Skeletal muscle satellite cell (primary cell): Measurements from ENCODE around the gene ART3.

Experiments used
- H3K27me3 ChIP-seq: 2 replicates; pipeline ENCODE4 v1.7.0; 2013; ENCODE audit warnings: low read length; ENCODE audit not compliant: control insufficient read depth, insufficient read depth
- H3K36me3 ChIP-seq: 2 replicates; pipeline ENCODE4 v1.7.0; 2013; ENCODE audit warnings: mild to moderate bottlenecking, control low read depth, low read length; ENCODE audit not compliant: insufficient read depth
- H3K4me1 ChIP-seq: 2 replicates; pipeline ENCODE4 v1.7.0; 2013; ENCODE audit warnings: low read length; ENCODE audit not compliant: control insufficient read depth, insufficient read depth
- H3K4me2 ChIP-seq: 2 replicates; pipeline ENCODE4 v1.7.0; 2013; ENCODE audit warnings: mild to moderate bottlenecking, low read length
- H3K4me3 ChIP-seq: 2 replicates; pipeline ENCODE4 v1.7.0; 2013; ENCODE audit warnings: low read length
- H3K9ac ChIP-seq: 2 replicates; pipeline ENCODE4 v1.7.0; 2013; ENCODE audit warnings: mild to moderate bottlenecking, low read depth, low read length, moderate library complexity
- H3K9me3 ChIP-seq: replicated peaks from 2 replicates; pipeline ENCODE4 v1.7.0; 2013; ENCODE audit warnings: mild to moderate bottlenecking, control low read depth, low read length

The ART3 gene

DNA sequence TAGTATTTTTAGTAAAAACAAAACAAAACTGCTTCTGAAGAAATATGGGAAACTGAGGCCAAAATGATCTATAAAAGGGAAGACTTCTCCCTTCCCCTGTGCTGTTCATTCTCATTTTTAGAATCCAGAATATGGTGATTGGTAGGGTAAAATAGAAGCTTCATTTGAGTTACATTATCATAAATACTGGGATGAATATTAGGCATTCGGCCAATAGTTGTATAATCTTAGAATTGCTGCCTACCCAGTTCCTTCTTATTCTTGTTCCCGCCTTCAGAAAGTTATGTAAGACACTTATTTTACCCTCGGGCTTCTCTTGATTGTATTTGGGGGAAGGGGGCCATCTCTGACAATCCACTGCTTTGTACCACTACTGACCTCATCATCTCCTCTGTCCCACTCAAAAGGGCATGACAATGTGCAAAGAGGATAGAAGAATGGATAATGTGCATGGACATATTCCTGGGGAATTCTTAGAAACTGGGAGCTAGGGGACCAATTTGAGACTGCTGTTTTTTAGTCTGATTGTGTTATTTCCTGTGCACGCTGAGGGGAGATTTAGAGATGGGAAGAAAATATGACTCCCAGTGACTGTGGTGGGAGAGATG is 588 bp downstream of the ART3 start:
- no peaks in the 10 kb centered on the region for H3K9me3 ChIP-seq
- no peak overlapping the region for H3K9ac ChIP-seq
- H3K4me3 ChIP-seq: no peak overlapping the region
- peaks cover 12% of the 10 kb centered on the region for H3K4me1 ChIP-seq
- no peaks in the 10 kb centered on the region for H3K27me3 ChIP-seq
- H3K4me2 ChIP-seq: no peak overlapping the region
- no peaks in the 10 kb centered on the region for H3K36me3 ChIP-seq

DNA sequence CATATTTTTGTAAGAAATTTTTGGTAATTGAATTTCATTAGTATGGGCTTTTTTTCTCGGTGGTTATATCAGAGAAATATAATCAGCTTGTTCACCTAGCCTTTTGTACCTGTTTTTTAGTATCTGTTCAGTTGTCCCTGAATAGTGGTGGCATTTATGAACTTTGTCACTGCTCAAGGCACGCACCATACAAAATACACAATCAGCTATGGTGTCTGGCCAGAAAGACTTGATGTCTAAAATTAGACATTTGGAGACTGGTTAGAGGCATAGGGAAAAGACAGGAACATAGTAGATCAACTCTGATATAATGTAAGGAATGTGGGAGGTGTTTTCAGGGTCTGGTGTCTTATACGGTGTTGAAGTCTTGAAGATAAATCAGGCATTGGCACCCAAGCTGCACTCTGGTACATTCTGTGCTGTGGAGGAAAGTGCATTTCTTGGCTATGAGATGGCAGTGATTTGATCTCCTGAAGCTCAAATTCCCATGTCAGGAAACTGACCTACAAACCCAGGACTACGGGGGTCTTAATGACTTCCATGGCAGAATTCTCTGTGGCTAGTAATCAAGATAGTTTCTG is 3.6 kb downstream of the ART3 start:
- Histone ChIP-seq H3K27me3 (peaks cover 14% of the 10 kb centered on the region), H3K4me3 (peak overlapping the region; percentile 33), H3K4me1 (peaks cover 12% of the 10 kb centered on the region), H3K9ac (no peak overlapping the region), H3K36me3 (no peaks in the 10 kb centered on the region), H3K4me2 (peak overlapping the region; percentile 64), H3K9me3 (no peaks in the 10 kb centered on the region)

DNA sequence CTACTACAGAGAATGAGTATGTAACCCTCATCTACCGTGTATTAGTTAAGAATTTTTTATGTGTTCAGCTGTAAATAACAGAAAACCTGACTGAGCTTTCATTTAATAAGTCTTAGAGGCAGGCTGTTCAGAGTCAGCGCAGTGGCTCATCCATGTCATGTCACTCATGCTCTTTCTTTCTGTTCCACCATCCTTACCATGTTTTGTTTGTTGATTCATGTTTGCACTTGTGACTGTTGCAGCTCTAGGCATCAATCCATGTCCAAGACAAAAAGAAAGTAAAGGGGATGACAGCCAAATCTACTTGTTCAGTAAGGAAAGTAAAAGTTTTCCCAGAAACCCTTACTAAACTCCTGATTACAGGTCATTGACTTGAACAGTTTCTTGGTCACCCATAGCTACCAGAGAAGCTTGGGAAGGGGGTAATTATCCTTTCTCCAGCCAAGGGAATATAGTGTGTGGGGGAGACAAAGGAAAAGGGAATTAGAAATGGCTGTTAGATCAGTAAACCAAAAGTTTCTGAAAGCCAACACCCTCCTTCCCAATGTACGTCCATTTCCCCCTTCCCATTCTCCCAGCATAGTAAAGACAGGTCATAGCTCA is 9.0 kb downstream of the ART3 start:
- Histone ChIP-seq H3K9ac (no peak overlapping the region), H3K9me3 (no peaks in the 10 kb centered on the region), H3K4me2 (no peak overlapping the region), H3K4me3 (no peak overlapping the region), H3K4me1 (peaks cover 6% of the 10 kb centered on the region), H3K27me3 (peaks cover 29% of the 10 kb centered on the region), H3K36me3 (no peaks in the 10 kb centered on the region)

- no peak overlapping the region for H3K4me2 ChIP-seq
- H3K27me3 ChIP-seq: peaks cover 29% of the 10 kb centered on the region
- H3K4me1 ChIP-seq: peaks cover 5% of the 10 kb centered on the region
- no peaks in the 10 kb centered on the region for H3K9me3 ChIP-seq
- no peak overlapping the region for H3K9ac ChIP-seq
- no peaks in the 10 kb centered on the region for H3K36me3 ChIP-seq
- no peak overlapping the region for H3K4me3 ChIP-seq
These were observed 10.0 kb downstream of the ART3 start for GRCh38 chr4:76084542-76084941.

DNA sequence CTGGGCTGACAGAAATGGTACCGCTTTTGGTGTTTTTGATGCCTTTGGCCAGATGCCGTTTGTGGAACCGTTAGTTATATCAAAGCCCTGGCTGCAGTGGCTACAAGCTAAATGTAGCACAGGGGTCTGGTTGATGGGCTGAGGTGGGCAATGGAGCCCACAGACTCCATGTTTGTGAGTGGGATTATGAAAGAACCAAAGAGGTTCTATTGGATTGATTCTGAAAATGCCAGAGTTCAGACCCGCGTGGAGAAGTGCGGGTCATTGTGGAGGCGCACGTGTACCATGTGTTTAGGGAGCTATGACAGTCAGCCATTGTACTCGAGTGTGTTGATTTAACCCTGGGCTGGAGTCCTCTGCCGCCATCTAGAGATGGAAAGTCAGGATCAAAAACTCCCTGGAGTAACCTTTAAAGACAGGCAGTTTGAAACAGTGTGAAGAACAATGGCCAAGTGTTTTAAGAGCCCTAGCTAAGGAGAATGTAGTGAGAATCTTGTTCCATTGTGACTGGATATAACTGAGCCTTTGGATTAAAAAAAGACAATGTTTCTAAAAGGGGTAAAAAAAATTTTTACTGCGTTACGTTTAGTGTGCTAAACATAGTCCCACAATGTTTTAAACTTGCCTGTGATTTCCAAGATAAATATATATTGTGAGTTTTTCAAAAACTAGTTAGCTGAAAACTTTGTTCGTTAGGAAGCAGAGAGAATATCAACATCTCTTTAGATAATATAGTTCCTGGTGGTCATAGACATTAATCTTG is 12.7 kb downstream of the ART3 start:
- H3K4me3 ChIP-seq: peak overlapping the region; percentile 40
- peaks cover 20% of the 10 kb centered on the region for H3K27me3 ChIP-seq
- H3K4me1 ChIP-seq: peaks cover 5% of the 10 kb centered on the region
- no peak overlapping the region for H3K9ac ChIP-seq
- H3K4me2 ChIP-seq: peak overlapping the region; percentile 75
- H3K9me3 ChIP-seq: no peaks in the 10 kb centered on the region
- no peaks in the 10 kb centered on the region for H3K36me3 ChIP-seq

- H3K9me3 ChIP-seq: no peaks in the 10 kb centered on the region
- no peak overlapping the region for H3K4me3 ChIP-seq
- H3K4me2 ChIP-seq: no peak overlapping the region
- H3K36me3 ChIP-seq: no peaks in the 10 kb centered on the region
- H3K27me3 ChIP-seq: peaks cover 14% of the 10 kb centered on the region
- H3K4me1 ChIP-seq: peaks cover 5% of the 10 kb centered on the region
- H3K9ac ChIP-seq: no peak overlapping the region
These were observed 14.2 kb downstream of the ART3 start for GRCh38 chr4:76088719-76089118.

DNA sequence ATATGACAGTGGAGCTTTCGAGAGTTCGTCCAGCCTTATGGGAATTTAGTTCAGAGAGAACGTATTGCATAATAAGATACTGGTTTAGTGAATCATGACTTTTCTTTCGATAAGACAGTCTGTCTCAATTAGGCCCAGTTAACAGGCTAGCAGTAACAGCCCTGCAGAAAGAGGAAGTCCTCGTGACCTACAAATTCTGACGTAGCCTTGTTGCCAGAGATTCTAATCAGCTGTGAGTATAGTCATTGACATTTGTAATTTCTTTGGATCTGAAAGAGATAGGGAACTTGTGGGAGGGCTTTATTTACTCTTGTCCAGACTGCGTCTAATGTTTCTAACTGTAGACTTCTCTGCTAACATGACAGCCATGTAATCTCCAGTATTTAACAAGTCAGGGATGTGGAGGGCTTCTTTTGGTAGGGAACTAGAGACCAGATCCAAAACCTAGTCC is 15.8 kb downstream of the ART3 start:
- Histone ChIP-seq H3K4me2 (no peak overlapping the region), H3K4me1 (peaks cover 5% of the 10 kb centered on the region), H3K9ac (no peak overlapping the region), H3K4me3 (no peak overlapping the region), H3K9me3 (no peaks in the 10 kb centered on the region), H3K36me3 (no peaks in the 10 kb centered on the region), H3K27me3 (peaks cover 6% of the 10 kb centered on the region)

DNA sequence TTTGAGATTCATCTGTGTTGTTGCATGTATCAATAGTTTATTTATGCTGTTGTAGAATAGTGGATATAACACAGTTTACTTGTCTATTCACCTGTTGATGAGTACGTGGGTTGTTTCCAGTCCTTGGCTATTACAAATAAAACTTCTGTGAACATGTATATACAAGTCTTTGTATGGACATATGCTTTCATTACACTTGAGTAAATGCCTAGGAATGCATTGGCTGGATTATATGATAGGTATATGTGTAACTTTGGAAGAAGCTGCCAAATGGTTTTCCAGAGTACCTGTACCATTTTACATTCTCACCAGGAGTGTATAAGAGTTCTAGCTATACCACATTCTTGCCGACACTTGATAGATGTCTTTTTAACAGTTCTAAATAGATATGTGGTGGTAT is 16.5 kb downstream of the ART3 start:
- Histone ChIP-seq H3K9ac (no peak overlapping the region), H3K4me3 (no peak overlapping the region), H3K36me3 (no peaks in the 10 kb centered on the region), H3K9me3 (no peaks in the 10 kb centered on the region), H3K4me2 (no peak overlapping the region), H3K27me3 (peaks cover 5% of the 10 kb centered on the region), H3K4me1 (peaks cover 5% of the 10 kb centered on the region)

- Histone ChIP-seq H3K4me2 (no peak overlapping the region), H3K36me3 (no peaks in the 10 kb centered on the region), H3K4me3 (no peak overlapping the region), H3K27me3 (peaks cover 12% of the 10 kb centered on the region), H3K9ac (no peak overlapping the region), H3K4me1 (no peaks in the 10 kb centered on the region), H3K9me3 (no peaks in the 10 kb centered on the region)
These were observed 21.1 kb downstream of the ART3 start for GRCh38 chr4:76095568-76095967.

DNA sequence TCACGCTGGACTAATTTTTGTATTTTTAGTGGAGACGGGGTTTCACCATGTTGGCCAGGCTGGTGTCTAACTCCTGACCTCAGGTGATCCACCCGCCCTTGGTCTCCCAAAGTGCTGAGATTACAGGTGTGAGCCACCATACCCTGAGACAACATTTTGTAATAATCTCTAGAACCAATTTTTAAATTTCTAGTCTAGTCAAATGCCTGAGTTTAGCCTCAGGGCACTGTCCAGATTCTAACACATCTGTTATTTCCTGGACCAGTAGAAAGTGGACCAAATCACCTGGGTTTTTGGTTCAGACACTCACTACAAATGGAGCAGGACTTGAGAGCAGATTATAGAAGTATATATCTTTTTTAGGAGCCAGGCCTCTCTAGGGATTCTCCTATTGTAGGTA is 21.6 kb downstream of the ART3 start:
- Histone ChIP-seq H3K36me3 (no peaks in the 10 kb centered on the region), H3K9ac (no peak overlapping the region), H3K27me3 (peaks cover 16% of the 10 kb centered on the region), H3K4me2 (no peak overlapping the region), H3K9me3 (no peaks in the 10 kb centered on the region), H3K4me3 (no peak overlapping the region), H3K4me1 (no peaks in the 10 kb centered on the region)

GRCh38 chr4:76105652-76106051 is 31.1 kb downstream of the ART3 start:
- Histone ChIP-seq H3K9ac (no peak overlapping the region), H3K27me3 (peaks cover 19% of the 10 kb centered on the region), H3K4me2 (no peak overlapping the region), H3K9me3 (no peaks in the 10 kb centered on the region), H3K4me1 (peaks cover 2% of the 10 kb centered on the region), H3K4me3 (no peak overlapping the region), H3K36me3 (no peaks in the 10 kb centered on the region)
